Glutamatergic neuron (in vitro differentiated cells): Measurements from ENCODE around the gene SRSF2. TPM values are rescaled to one million over a fixed set of nuclear protein-coding genes. Genes with fewer than 3 reads are reported as not detected.

ENCODE experiments used
- DNase-seq: peaks from one replicate; pipeline ENCODE4 v3.0.0; 2022
- H3K27ac Mint-ChIP-seq: one replicate; pipeline ENCODE4 v1.8.0; 2020; ENCODE audit warnings: mild to moderate bottlenecking, mixed read lengths, inconsistent platforms; ENCODE audit not compliant: unreplicated experiment
- H3K27me3 Mint-ChIP-seq: one replicate; pipeline ENCODE4 v1.8.0; 2020; ENCODE audit warnings: mild to moderate bottlenecking, moderate library complexity, mixed read lengths, inconsistent platforms; ENCODE audit not compliant: unreplicated experiment
- H3K36me3 Mint-ChIP-seq: one replicate; pipeline ENCODE4 v1.8.0; 2020; ENCODE audit warnings: mild to moderate bottlenecking, mixed read lengths, inconsistent platforms; ENCODE audit not compliant: unreplicated experiment
- H3K4me1 Mint-ChIP-seq: one replicate; pipeline ENCODE4 v1.8.0; 2020; ENCODE audit warnings: mild to moderate bottlenecking, low read depth, mixed read lengths, inconsistent platforms; ENCODE audit not compliant: unreplicated experiment
- H3K4me3 Mint-ChIP-seq: one replicate; pipeline ENCODE4 v1.8.0; 2020; ENCODE audit warnings: mild to moderate bottlenecking, mixed read lengths, inconsistent platforms; ENCODE audit not compliant: unreplicated experiment
- H3K9me3 Mint-ChIP-seq: one replicate; pipeline ENCODE4 v1.8.0; 2020; ENCODE audit warnings: mild to moderate bottlenecking, moderate library complexity, mixed read lengths, inconsistent platforms; ENCODE audit not compliant: unreplicated experiment
- total RNA-seq: library from RNA; stranded (reverse); fragmentation: NEBNext Ultra II Directional; extraction: Animal tissue kit (Norgen Biotek cat#: 25700); gene quantifications from one replicate; pipeline ENCODE4 v1.2.1, GENCODE V29; 2021; ENCODE audit not compliant: unreplicated experiment
- TF ChIP-seq, protein P1 (sequence below): fragments of 200-600 bp; sonication (generic); IDR thresholded peaks from one replicate; pipeline ENCODE4 v1.5.0; 2021; ENCODE audit not compliant: partially characterized antibody, unreplicated experiment

The SRSF2 gene
- total RNA-seq, 1 donor from 2014 or later = 188 TPM

DNA sequence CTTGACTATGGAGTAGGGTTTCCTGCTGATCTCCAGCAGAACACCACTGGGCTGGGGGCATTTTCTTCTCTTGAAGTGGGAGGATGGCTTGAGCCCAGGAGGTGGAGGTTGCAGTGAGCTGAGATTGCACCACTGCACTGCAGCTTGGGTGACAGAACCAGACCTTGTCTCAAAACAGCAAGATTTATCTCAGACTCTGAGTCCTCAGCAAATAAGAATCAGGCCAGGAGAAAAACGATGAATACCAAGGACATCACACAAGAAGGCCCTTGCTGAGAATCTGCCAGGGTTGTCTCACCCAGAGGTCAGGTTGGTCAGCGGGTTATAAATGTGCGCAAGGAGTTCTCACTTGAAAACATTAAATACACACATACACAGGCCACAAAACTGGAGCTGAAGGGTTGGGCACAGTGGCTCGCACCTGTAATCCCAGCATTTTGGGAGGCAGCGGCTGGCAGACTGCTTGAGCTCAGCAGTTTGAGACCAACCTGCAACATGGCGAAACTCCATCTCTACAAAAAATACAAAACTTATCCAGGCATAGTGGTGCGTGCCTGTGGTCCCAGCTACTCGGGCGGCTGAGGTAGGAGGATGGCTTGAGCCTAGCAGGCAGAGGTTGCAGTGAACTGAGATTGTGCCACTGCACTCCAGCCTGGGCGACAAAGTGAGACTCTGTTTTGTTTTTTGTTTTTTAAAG, 34.0 kb downstream of the SRSF2 start:
- TF ChIP-seq, protein P1, sequence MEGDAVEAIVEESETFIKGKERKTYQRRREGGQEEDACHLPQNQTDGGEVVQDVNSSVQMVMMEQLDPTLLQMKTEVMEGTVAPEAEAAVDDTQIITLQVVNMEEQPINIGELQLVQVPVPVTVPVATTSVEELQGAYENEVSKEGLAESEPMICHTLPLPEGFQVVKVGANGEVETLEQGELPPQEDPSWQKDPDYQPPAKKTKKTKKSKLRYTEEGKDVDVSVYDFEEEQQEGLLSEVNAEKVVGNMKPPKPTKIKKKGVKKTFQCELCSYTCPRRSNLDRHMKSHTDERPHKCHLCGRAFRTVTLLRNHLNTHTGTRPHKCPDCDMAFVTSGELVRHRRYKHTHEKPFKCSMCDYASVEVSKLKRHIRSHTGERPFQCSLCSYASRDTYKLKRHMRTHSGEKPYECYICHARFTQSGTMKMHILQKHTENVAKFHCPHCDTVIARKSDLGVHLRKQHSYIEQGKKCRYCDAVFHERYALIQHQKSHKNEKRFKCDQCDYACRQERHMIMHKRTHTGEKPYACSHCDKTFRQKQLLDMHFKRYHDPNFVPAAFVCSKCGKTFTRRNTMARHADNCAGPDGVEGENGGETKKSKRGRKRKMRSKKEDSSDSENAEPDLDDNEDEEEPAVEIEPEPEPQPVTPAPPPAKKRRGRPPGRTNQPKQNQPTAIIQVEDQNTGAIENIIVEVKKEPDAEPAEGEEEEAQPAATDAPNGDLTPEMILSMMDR = no peak
- Mint-ChIP-seq H3K4me3 (no peak overlapping the region), H3K9me3 (peaks cover 18% of the 10 kb centered on the region), H3K36me3 (no peaks in the 10 kb centered on the region), H3K27me3 (peaks cover 2% of the 10 kb centered on the region), H3K27ac (no peak overlapping the region), H3K4me1 (peaks cover 43% of the 10 kb centered on the region)
- no peak for DNase-seq

DNA sequence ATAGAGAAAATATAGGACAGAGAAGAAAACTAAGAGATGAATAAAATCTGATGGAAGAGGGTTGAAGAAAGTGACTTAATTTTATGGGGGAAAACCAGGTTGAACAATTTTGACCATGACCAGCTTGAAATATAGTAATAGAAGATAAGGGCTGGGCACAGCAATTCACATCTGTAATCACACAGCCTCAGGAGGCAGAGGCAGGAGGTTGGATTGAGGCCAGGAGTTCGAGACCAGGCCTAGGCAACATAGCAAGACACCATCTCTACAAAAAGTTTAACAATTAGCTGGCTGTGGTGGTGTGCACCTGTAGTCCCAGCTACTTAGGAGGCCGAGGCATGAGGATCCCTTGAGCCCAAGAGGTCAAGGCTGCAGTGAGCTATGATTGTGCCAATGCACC, 35.1 kb downstream of the SRSF2 start:
- Mint-ChIP-seq H3K4me3 (peak overlapping the region; percentile 76), H3K27me3 (peaks cover 3% of the 10 kb centered on the region), H3K36me3 (no peaks in the 10 kb centered on the region), H3K9me3 (peaks cover 16% of the 10 kb centered on the region), H3K4me1 (peaks cover 41% of the 10 kb centered on the region), H3K27ac (peak overlapping the region; percentile 91)
- no peak for DNase-seq
- TF ChIP-seq, protein P1 = no peak

DNA sequence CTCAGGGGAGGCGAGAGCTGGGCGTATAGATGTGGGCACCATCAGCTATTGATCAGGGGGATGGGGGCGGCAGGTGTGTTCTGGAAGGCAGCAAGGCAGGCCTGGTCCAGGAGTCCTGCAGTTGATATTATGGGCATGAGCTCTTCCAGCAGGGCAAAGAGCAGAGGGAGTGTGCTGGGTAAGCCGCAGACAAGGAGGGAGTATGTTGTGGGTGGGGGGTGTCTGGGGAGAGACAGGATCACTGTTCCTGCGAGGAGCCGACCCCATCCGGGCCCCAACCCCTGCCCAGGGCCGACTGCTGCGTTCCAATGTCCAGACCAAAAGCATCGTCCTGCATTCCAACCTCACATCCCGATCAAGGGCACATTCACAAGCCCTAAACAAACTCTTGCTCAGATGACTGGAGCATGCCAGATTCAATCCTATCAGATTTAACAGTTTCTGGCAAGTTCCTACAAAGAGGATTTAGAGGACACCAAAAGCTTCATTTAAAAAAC, 35.6 kb downstream of the SRSF2 start:
- Mint-ChIP-seq H3K4me1 (peaks cover 42% of the 10 kb centered on the region), H3K4me3 (peak overlapping the region; percentile 76), H3K27ac (peak overlapping the region; percentile 91), H3K36me3 (no peaks in the 10 kb centered on the region), H3K9me3 (peaks cover 16% of the 10 kb centered on the region), H3K27me3 (peaks cover 3% of the 10 kb centered on the region)
- TF ChIP-seq, protein P1 = no peak
- no peak for DNase-seq

DNA sequence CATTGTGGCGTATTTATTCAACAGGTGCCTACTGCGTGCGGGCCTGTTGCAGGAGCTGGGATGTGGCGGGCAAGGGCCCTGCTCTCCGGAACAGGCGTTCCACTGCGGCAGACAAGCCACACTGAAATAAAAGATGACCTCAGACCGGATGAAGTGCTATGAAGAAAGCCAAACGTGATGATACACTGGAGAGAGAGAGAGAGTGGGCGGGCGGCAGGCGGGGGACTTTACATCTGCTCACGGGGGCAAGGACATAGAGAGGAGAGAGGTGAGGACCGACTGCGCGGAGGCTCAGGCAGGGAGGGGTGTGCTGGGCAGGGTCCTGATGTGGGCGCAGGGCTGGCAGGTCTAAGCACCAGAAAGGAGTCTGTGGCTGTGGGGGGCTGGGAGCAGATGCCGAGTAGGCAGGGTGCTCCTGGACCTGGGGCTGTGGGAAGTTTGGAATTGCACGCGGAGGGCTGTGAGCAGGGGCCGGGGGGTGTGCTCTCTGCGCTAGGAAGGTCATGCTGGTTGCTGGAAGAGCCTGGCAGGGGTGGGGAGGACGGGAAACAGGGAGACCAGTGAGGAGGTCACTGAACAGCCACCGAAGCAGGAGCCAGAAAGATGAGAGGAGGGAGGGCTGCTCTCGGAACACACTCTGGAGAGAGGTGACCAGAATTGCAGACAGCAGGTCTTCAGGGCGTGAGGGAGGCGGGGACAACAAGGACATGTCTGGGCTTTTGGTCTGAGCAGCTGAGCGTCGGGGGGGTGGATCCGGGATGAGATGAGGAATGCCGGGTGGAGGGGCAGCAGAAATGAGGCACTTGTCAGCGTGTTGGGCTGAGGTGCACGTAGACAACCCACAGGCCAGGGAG, 36.3 kb downstream of the SRSF2 start:
- peak overlapping the region; percentile 91 for H3K27ac Mint-ChIP-seq
- TF ChIP-seq, protein P1 = no peak
- peak; percentile 40 for DNase-seq
- H3K4me1 Mint-ChIP-seq = peaks cover 43% of the 10 kb centered on the region
- H3K4me3 Mint-ChIP-seq = peak overlapping the region; percentile 76
- H3K36me3 Mint-ChIP-seq = no peaks in the 10 kb centered on the region
- peaks cover 17% of the 10 kb centered on the region for H3K9me3 Mint-ChIP-seq
- peaks cover 5% of the 10 kb centered on the region for H3K27me3 Mint-ChIP-seq
